Heart left ventricle (tissue), 16 donors: ENCODE results near the gene SORBS1. TPM values are rescaled to one million over a fixed set of nuclear protein-coding genes. Genes with fewer than 3 reads are reported as not detected.

Source experiments
- ATAC-seq, 4 donors: fragments of 200-7000 bp; cut with Tn5 transposase; one replicate each; pipeline ENCODE4 v1.9.1; 2020 to 2022; ENCODE audit warnings: moderate library complexity in 4 of 4, mild to moderate bottlenecking in 3 of 4, moderate number of reproducible peaks in 1 of 4
- DNase-seq, 5 donors: peaks; one replicate each; pipeline ENCODE4 v3.0.0-alpha.2; 2020
- H3K27ac ChIP-seq, 12 donors: fragments of 200-600 bp; sonication (generic) in 4 of 12; one replicate each; pipeline versions ENCODE4 v1.5.0 to v1.8.0; 2016 to 2022; ENCODE audit warnings: mild to moderate bottlenecking in 2 of 12
- H3K27me3 ChIP-seq, 9 donors: fragments of 200-600 bp; sonication (generic) in 2 of 9; one replicate each; pipeline versions ENCODE4 v1.5.1 to v1.8.0; 2016 to 2022; ENCODE audit warnings: mild to moderate bottlenecking in 3 of 9
- H3K36me3 ChIP-seq, 9 donors: fragments of 200-600 bp; sonication (generic) in 2 of 9; one replicate each; pipeline versions ENCODE4 v1.5.0 to v1.8.0; 2018 to 2022; ENCODE audit warnings: mild to moderate bottlenecking in 2 of 9
- H3K4me1 ChIP-seq, 12 donors: fragments of 200-600 bp; sonication (generic) in 4 of 12; one replicate each; pipeline versions ENCODE4 v1.5.0 to v1.8.0; 2016 to 2022; ENCODE audit warnings: mild to moderate bottlenecking in 3 of 12
- H3K4me3 ChIP-seq, 12 donors: fragments of 200-600 bp; sonication (generic) in 4 of 12; one replicate each; pipeline versions ENCODE4 v1.5.0 to v1.8.0; 2017 to 2022; ENCODE audit warnings: mild to moderate bottlenecking in 9 of 12, moderate library complexity in 4 of 12
- H3K9me3 ChIP-seq, 12 donors: fragments of 200-600 bp; sonication (generic) in 4 of 12; one replicate each; pipeline versions ENCODE4 v1.5.0 to v1.8.0; 2016 to 2022; ENCODE audit warnings: mild to moderate bottlenecking in 1 of 12
- POLR2A ChIP-seq, 2 donors: fragments of 450-650 bp; IDR thresholded peaks; one replicate each; pipeline ENCODE4 v1.6.1; 2017; ENCODE audit warnings: antibody characterized with exemption in 2 of 2, mild to moderate bottlenecking in 2 of 2, moderate library complexity in 2 of 2
- whole genome bisulfite sequencing, 4 donors: extraction: QIAGEN DNeasy Blood & Tissue Kit in 2 of 4; methylation state at CpG; one replicate each; pipeline versions ENCODE4 v1.1.5 to v1.1.7; 2013 to 2018; 5-methylcytosine and 5-hydroxymethylcytosine counted together
- intact Hi-C, 10 donors: fragments of 100-400 bp; cut with DNase I; formaldehyde crosslinking; loops; one replicate each; pipeline versions ENCODE4 v1.11.1 to v1.14.2; 2022
- polyA plus RNA-seq, 2 donors: library from polyadenylated mRNA; stranded (reverse); fragments of 200-250 nt; gene quantifications; one replicate each; pipeline ENCODE4 v1.2.3, GENCODE V29; 2013
- total RNA-seq, 9 donors: library from RNA; depleted of rRNA in 2 of 9; stranded (reverse); fragments of >200 nt in 2 of 9; fragmentation: NEBNext Ultra II Directional in 3 of 9; extraction: Animal tissue kit (Norgen Biotek cat#: 25700) in 3 of 9; gene quantifications; one replicate each; pipeline versions ENCODE4 v1.1.0 to v1.2.4, GENCODE V29; 2016 to 2023
- TF ChIP-seq, protein P1 (sequence below), 12 donors: fragments of 200-600 bp; sonication (generic) in 4 of 12; IDR thresholded peaks; one replicate each; pipeline versions ENCODE4 v1.5.0 to v1.8.0; 2018 to 2022; ENCODE audit warnings: antibody characterized with exemption in 12 of 12, mild to moderate bottlenecking in 5 of 12
- donor health status: ischemic (EF 13 %, LVEDD 7.1; RV severe dilation, severe dysfunction).
- donor health status: healthy with polysubstance abuse.
- donor health status: DM: no; HTN: yes; CAD: no.
- donor health status: DM: no; HTN: no; CAD: no.
- donor health status: ischemic (EF 25% LVEDD 6.9; RV normal size, moderate dysfunction).
- donor health status: ischemic (EF 25% LVEDD 5.7; RV mildly dilated, moderate dysfunction).
- donor health status: healthy.
- donor health status: DM: yes; HTN: yes; CAD: no.
- donor health status: ischemic (EF 35%, LVEDD 5.7; RV mildly dilated, moderate dysfunction).
- donor health status: nonischemic (EF 11% LVEDD 7.7; RV severe dilation, severe dysfunction).
- donor health status: DM: yes; HTN: yes; CAD: no.
- donor health status: PGD.
- donor health status: ischemic (EF 29% LVEDD 5.4; RV normal size, mild dysfunction).
- donor health status: nonischemic (EF 23%, LVEDD 6.1; RV moderate dilation, normal function).

SORBS1 gene
- total and polyA plus RNA-seq, 11 donors, result 355 to 1,440 (median 886) TPM

DNA sequence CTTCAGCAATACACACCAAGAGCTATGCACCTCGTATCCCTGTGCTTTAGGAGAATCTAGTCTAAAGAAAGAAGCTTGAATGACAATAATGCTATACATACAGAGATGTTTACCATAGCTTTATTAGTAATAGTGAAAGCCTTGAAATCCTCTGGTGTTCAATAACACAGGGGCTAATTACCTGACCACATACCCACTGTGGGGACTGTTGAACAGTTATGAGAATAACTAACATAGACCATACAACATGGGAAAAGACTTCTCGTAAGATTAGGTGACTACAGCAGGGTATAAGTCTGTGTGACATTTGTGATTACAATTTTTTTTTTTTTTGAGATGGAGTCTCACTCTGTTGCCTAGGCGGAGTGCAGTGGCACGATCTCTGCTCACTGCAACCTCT lies 111.0 kb downstream of the SORBS1 start:
- WGBS, 4 donors, result 82 to 89% (median 85%) methylated on average over 4 of the region's 4 CpGs
- no peaks in the 10 kb centered on the region for H3K9me3 ChIP-seq
- no peak overlapping the region for H3K4me3 ChIP-seq
- H3K36me3 ChIP-seq, result peaks cover 0 to 6% (median 0%) of the 10 kb centered on the region in 9 donors
- intact Hi-C loops, result loop anchor here in 1 of 10 donors (2.0 kb wide), 1 partner anchor 25 kb away; no protein-coding TSS in a partner anchor
- H3K27ac ChIP-seq, result peak overlapping the region in 9 of 12 donors; percentile 48 to 91 (median 73)
- ATAC-seq, result no peak
- no peaks in the 10 kb centered on the region for H3K27me3 ChIP-seq
- TF ChIP-seq POLR2A (IDR thresholded peaks at IDR 0.05), result no peak
- TF ChIP-seq, protein P1, sequence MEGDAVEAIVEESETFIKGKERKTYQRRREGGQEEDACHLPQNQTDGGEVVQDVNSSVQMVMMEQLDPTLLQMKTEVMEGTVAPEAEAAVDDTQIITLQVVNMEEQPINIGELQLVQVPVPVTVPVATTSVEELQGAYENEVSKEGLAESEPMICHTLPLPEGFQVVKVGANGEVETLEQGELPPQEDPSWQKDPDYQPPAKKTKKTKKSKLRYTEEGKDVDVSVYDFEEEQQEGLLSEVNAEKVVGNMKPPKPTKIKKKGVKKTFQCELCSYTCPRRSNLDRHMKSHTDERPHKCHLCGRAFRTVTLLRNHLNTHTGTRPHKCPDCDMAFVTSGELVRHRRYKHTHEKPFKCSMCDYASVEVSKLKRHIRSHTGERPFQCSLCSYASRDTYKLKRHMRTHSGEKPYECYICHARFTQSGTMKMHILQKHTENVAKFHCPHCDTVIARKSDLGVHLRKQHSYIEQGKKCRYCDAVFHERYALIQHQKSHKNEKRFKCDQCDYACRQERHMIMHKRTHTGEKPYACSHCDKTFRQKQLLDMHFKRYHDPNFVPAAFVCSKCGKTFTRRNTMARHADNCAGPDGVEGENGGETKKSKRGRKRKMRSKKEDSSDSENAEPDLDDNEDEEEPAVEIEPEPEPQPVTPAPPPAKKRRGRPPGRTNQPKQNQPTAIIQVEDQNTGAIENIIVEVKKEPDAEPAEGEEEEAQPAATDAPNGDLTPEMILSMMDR (IDR thresholded peaks at IDR 0.05), result no peak
- DNase-seq, result no peak
- peaks cover 7 to 91% (median 46%) of the 10 kb centered on the region in 12 donors for H3K4me1 ChIP-seq

DNA sequence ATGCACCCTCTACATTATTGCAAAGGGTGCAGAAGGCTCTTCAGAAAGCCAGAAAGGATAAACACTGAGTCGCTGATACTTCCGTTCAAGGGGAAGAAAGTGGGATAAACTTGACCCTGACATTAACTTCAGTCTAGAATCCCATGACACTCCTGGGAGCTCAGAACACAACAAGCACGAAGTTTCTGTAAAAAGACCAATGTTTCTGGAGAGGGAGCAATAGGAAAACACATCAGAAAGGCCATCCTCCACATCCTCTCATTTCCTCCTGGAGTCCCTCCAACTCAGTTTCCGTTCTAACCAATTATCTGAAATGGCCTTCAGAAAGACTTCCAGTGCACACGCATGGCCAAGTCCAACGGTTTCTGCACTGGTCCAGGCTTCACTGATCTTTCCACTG lies 113.5 kb downstream of the SORBS1 start:
- no peak for TF ChIP-seq POLR2A (IDR thresholded peaks at IDR 0.05)
- TF ChIP-seq, protein P1 (IDR thresholded peaks at IDR 0.05), result no peak
- no peaks in the 10 kb centered on the region for H3K36me3 ChIP-seq
- no peaks in the 10 kb centered on the region for H3K27me3 ChIP-seq
- peaks cover 7 to 97% (median 61%) of the 10 kb centered on the region in 12 donors for H3K4me1 ChIP-seq
- H3K9me3 ChIP-seq, result no peaks in the 10 kb centered on the region
- 9 to 22% (median 17%) methylated on average over 6 of the region's 6 CpGs for WGBS, 4 donors
- DNase-seq (peak in 2 of 5 donors; percentile 70 to 81), ATAC-seq (peak; percentile 1 to 62 (median 40))
- H3K4me3 ChIP-seq, result no peak overlapping the region
- intact Hi-C loops, result loop anchor here in 2 of 10 donors (5.0 kb wide), 2 partner anchors 110 to 115 kb away; partner anchors contain the start of gene SORBS1 (in 1 of the 2)
- H3K27ac ChIP-seq, result peak overlapping the region; percentile 70 to 94 (median 86)

DNA sequence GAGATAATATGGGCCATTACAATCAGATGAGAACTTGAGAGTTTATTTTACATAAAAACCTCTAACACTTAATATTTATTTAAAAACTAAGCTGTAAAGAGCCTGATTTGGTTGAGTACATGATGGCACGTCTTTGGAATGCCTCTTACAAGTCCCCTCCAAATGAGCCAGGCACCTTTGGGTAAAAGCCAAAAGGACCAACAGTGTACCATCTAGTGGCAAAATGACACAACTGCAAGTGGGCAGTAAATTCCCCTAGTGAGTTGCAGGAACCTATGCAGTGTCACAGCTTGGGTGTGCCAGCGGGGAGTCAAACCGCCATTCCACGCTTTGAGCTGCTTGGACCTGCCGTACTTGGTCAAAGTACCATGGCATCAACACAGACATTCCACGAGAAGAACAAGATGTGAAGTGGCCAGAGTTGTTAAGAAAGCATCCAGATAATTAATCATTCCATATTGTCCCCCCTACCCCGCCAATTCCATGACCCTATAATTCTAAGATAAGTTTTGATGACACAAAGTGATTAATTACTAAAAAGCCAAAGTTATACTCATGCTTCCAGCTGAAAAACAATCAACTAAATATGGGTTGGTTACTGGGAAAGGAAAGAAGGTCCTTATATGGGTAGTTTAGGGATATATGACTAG lies 115.2 kb downstream of the SORBS1 start:
- H3K4me1 ChIP-seq, result peaks cover 3 to 96% (median 64%) of the 10 kb centered on the region in 12 donors
- peak; percentile 40 to 58 (median 56) for ATAC-seq
- H3K27me3 ChIP-seq, result no peaks in the 10 kb centered on the region
- H3K4me3 ChIP-seq, result no peak overlapping the region
- H3K27ac ChIP-seq, result peak overlapping the region; percentile 70 to 94 (median 86)
- DNase-seq, result peak in 4 of 5 donors; percentile 53 to 66 (median 60)
- H3K36me3 ChIP-seq, result no peaks in the 10 kb centered on the region
- no peaks in the 10 kb centered on the region for H3K9me3 ChIP-seq
- 46 to 57% (median 52%) methylated on average over 7 of the region's 7 CpGs for WGBS, 4 donors
- intact Hi-C loops, result loop anchor here in 2 of 10 donors (5.0 kb wide), 2 partner anchors 111 to 116 kb away; partner anchors contain the start of gene SORBS1 (in 1 of the 2)
- TF ChIP-seq, protein P1 (IDR thresholded peaks at IDR 0.05), result peak; percentile 61 to 83 (median 76)
- no peak for TF ChIP-seq POLR2A (IDR thresholded peaks at IDR 0.05)

DNA sequence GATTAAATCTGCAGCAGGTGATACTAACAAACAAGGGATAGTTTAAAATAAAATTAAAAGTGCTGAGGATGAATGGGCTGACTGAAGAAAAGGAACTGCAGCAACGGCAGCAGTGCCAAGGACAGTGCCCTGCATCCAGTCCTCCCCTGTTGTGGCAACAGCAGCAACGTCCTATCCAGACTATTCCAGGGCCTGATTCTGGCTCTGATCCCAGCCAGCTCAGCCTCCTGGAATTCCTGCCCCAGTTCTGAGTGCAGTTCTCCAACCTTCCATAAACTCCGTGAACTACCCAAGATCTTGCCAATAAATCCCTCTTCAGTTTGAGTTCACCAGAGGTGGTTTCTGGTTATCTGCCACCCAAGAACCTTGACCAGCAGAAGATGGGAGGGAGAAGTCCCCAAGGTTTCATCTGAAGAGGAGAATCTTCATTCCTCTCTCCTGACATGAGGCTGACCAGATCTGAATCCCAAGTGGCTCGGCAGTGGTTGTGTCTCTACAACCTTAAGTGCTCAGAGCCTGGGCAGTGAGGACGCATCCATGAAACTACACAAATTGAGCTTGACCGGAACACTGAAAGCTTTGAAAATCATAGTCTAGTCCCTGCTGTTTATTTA lies 115.8 kb downstream of the SORBS1 start:
- ATAC-seq (peak; percentile 86 to 91 (median 88)), DNase-seq (peak; percentile 83 to 90 (median 86))
- H3K9me3 ChIP-seq, result no peaks in the 10 kb centered on the region
- H3K27ac ChIP-seq, result peak overlapping the region; percentile 70 to 94 (median 86)
- peaks cover 3 to 96% (median 67%) of the 10 kb centered on the region in 12 donors for H3K4me1 ChIP-seq
- no peak overlapping the region for H3K4me3 ChIP-seq
- WGBS, 4 donors, result 18 to 31% (median 24%) methylated on average over 6 of the region's 6 CpGs
- no peaks in the 10 kb centered on the region for H3K36me3 ChIP-seq
- no peaks in the 10 kb centered on the region for H3K27me3 ChIP-seq
- TF ChIP-seq, protein P1 (IDR thresholded peaks at IDR 0.05), result no peak
- no peak for TF ChIP-seq POLR2A (IDR thresholded peaks at IDR 0.05)
- intact Hi-C loops, result loop anchor here in 2 of 10 donors (5.0 kb wide), 2 partner anchors 112 to 117 kb away; partner anchors contain the start of gene SORBS1 (in 1 of the 2)
